HG03575 (cell line): Measurements from ENCODE around the gene UBE2G2.

ENCODE experiments used
- ATAC-seq: cut with Tn5 transposase; IDR thresholded peaks from one replicate; pipeline ENCODE4 v1.9.1; 2021; ENCODE audit not compliant: unreplicated experiment, insufficient number of reproducible peaks, low FRiP score; ENCODE audit errors: extremely low read depth

UBE2G2 gene

DNA sequence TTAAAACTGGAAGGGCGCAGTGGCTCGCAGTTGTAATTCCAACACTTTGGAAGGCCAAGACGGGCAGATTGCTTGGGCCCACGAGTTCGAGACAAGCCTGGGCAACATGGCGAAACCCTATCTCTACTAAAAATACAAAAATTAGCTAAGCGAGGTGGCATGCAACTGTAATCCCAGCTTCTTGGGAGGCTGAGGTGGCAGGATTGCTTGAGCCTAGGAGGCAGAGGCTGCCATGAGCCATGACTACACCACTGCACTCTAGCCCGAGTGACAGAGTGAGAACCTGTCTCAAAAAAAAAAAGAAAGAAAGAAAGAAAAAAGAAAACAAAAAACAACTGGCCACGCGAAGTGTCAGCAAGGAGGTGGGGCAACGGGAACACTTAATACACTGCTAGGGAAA is 6.3 kb downstream of the UBE2G2 start:
- no peak for ATAC-seq

DNA sequence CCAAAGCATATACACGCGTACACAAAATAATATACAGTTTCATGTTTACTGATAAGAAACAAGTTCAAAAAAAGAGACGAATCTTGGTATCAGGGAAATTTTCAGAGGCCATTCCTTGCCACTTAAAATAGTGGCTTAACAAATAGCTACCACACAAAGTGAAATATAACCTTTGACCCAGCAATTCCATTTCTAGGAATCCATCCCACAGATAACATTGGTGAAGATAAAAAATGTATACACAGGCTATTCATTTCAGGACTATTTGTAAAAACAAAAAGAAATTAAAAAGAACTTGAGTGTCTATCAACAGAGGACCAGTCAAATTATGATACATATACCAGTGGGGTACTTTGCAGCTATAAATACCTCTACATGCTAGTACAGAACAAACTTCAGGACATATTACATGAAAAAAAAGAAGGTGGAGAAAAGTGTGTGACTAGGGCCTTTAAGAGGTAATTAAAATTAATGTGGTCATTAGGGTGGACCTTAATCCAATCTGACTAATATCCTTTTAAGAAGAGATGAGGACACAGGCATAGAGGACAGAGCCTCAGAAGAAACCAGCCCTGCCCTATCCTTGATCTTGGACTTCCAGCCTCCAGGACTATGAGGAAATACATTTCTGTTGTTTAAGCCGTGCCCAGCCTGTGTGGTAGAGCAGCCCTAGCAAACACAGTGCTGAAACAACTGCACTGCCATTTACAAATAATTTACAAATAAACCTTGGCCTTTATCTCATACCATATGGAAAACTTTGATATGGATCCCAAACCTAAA is 7.8 kb downstream of the UBE2G2 start:
- no peak for ATAC-seq

GRCh38 chr21:44792702-44793591 is 8.7 kb downstream of the UBE2G2 start:
- no peak for ATAC-seq

DNA sequence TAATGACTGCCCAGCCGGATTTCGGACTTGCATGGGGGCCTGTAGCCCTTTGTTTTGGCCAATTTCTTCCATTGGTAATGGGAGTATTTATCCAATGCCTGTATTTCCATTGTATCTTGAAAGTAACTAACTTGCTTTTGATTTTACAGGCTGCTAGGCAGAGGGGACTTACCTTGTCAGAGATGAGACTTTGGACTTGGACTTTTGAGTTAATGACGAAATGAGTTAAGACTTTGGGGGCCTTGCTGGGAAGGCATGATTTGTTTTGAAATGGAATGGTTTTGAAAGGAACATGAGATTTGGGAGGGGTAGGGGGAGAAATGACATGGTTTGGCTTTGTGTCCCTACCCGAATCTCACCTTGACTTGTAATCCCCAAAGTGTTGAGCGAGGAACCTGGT is 9.6 kb downstream of the UBE2G2 start:
- ATAC-seq = no peak

DNA sequence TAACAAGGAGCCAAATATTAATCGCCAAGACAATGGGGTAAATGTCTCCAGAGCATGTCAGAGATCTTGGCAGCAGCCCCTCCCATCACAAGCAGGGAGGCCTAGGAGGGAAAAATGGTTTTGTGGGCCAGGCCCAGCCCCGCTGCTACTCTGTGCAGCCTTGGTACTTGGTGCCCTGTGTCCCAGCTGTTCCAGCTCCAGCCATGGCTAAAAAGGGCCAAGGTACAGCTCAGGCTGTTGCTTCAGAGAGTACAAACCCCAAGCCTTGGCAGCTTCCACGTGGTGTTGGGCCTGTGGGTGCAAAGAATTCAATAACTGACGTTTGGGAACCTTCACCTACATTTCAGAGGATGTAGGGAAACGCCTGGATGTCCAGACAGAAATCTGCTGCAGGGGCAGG is 10.4 kb downstream of the UBE2G2 start:
- no peak for ATAC-seq

GRCh38 chr21:44790368-44790767 is 11.3 kb downstream of the UBE2G2 start:
- no peak for ATAC-seq

GRCh38 chr21:44789880-44790279 is 11.7 kb downstream of the UBE2G2 start:
- ATAC-seq = no peak

GRCh38 chr21:44785620-44786335 is 15.8 kb downstream of the UBE2G2 start:
- no peak for ATAC-seq

GRCh38 chr21:44784810-44785209 is 16.8 kb downstream of the UBE2G2 start:
- no peak for ATAC-seq

GRCh38 chr21:44783020-44783696 is 18.5 kb downstream of the UBE2G2 start:
- no peak for ATAC-seq

DNA sequence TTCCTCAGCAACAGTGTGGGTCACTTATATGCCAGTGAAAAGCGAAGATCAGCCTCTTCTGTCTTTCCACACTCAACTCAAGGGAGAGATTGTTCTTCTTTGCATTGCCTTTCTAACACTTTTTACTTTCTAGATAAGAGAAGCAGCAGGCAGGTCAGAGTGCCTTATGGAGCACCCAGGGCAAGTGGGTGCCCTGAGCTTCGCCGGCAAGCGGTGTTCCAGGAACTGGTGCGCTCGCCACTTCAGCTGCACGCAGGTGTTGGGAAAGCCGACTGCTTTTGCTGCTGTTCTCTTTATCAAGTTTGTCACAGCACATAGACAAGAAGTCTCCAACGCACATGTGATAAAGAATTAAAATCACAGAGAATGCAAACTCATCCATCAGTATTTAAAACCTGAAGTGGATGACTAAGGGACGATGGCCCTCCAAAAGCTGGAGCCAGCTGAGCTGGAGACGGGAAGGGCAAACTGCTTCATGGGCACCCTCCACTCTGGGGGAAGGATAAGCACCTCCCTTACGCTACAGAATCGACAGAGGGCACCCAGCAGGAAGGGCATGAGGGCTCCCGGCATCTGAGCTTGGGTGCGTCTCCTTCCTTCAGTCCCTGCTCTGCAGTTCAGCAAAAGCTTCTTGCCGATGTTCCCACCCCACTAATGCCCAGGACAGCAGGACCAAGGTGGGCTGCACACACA is 20.7 kb downstream of the UBE2G2 start:
- no peak for ATAC-seq

- no peak for ATAC-seq
Measured at GRCh38 chr21:44780137-44780502, 21.5 kb downstream of the UBE2G2 start.

DNA sequence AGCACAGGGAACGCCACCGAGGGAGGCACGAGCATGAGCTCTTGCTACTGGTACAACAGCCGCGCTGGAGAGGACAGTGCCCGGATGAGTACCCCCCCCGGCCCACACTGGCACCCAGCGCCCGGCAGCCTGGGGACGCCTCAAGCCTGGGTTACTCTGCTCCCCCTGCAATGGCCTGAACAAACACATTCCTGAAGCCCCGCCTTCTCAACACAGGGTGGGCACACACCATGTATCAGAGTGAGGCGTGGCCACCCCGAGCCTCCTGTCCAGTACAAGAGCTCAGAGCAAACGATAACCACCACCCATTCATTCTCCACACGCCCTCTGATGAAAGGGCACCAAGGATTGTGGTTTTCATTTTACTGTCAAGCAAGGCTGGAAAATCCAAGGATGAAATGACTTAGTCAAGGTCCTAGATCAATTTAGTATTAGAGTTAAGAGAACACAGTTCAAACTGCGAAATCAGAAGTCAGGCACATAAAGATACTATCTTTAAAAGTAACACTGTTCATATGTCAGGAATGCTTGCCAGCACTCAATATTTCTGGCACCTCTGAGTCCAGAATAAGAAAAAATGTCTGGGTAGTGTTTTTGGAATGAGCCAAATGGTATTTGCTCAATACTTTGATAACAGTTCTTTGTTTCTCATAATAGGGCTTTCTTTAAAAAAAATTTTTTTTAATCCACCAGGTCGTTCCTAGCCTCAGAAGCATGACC is 22.0 kb downstream of the UBE2G2 start:
- no peak for ATAC-seq

GRCh38 chr21:44778983-44779382 is 22.6 kb downstream of the UBE2G2 start:
- no peak for ATAC-seq

DNA sequence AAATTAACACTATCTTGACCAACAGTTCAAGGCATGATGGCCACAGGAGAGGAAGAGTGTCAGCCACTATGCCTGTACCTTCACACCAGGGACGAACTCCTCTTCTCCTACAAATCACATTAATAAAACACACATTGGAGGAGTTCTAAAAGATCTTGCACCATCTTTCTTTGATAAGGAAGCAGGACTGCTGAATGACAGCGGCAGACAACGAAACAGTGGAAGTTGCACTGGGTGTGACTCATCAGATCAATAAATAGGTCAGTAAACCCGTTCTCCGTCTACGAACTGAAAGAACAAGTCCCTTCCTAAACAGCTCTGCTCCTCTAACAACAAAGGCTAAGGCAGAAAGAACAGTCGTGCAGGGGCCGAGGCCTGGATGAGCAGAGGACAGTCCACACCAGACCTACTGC is 23.1 kb downstream of the UBE2G2 start:
- ATAC-seq = no peak

DNA sequence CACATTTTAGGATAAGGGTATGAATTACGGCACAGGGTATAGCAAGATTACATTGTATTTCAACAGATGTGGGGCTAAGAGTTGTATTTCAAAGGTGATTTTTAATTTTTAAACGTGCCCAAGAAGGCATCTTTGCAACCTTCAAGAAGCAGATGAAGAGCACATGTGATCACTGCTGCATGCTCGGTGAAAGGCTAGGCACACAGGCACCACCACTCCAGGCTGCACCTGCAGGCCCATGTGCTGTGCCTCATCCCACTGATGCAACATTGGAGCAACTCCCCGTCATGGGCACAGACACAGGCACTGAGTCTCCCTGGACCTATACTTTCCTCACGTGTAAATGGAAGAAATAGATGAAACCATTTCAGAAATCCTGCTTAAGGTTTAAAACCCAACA is 23.5 kb downstream of the UBE2G2 start:
- ATAC-seq = no peak

DNA sequence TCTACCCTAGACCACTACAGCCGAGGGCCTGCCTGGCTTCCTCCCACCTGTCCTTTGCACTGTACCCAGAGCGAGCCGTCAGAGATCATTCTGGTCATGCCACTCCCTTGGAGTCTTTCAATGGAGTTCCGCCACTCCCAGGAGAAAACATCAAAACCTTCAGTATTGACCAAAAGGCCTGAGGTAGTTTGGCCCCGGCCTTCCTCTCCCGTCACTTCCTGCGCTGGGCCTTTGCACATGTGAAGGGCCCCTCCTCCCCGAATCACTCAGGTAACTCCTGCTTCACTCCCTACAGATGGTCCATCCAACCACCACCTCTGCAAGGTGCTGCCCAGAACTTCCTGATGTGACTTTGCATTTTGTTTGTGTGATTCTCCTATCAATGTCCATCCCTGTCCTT is 26.6 kb downstream of the UBE2G2 start:
- no peak for ATAC-seq

DNA sequence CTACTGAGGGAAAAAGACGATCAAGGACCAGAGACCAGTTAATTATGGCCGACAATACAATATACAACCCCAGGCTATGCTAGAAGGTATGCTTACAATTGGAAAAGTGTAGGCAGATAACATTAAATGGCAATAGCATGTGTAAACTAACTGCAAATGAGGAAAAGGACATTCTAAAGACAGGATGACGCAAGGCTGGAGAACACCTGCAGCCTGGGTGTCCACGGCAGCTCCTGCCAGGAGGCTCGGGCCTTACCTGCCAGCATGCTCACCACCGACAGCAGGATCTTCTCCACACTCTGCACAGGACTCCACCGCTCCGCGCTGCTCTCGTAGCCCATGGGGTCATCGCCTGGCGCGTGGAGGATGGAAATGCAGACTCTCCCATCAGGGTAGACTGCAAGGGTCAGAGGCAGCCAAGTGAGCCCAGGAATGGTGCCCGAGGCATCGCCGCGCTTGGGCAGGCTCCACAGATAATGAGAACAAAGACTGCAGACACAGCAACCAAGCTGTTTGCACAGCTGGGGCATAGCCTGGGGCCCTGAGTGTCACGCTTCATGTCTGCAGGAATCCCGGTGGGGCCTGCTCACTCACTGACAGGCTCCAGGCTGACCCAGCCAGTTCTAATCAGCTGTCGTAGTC is 28.2 kb downstream of the UBE2G2 start:
- no peak for ATAC-seq
